ENCODE measurements around the gene TASOR2. TPM values are rescaled to one million over a fixed set of nuclear protein-coding genes. Genes with fewer than 3 reads are reported as not detected.

Gene TASOR2
- total and polyA plus RNA-seq, 2 donors (not counting 1 experiment from before 2014, with no cell fraction given): 12.3 to 68.6 TPM

DNA sequence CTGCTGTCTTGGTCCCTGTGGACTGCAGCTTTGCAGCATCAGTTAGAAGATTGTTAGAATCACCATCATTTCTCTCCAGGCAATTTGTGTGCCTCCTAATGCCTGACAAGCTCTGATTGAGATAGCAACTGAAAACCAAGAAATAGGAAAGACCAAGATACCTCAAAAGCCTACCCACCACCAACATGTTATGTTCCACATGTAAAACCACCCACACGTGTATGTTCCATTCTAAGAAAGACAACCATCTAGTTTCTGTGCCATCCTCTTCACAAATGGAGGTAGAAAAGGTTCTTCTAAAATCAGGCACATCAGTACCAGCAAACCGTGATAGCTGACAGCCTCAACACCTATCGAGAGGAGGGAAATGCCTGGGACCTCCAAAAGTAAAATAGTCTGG, 46.9 kb downstream of the TASOR2 start:
- H3K36me3 ChIP-seq (replicated peaks in 1 of 2; ENCODE audit: control extremely low read depth in 1 of 2, control insufficient read depth in 1 of 2, extremely low read depth in 1 of 2, insufficient read depth in 2 of 2, low read length in 1 of 2): peaks cover 6 to 69% of the 10 kb centered on the region in 2 experiments
- DNase-seq (no peak), ATAC-seq (ENCODE audit: low read depth) (no peak)
- H3K9ac ChIP-seq (ENCODE audit: low read length): no peak overlapping the region
- TF ChIP-seq EZH2 (IDR thresholded peaks at IDR 0.05; ENCODE audit: borderline replicate concordance, insufficient read depth, low read depth, low read length, poor library complexity, severe bottlenecking): no peak
- TF ChIP-seq, protein P1, sequence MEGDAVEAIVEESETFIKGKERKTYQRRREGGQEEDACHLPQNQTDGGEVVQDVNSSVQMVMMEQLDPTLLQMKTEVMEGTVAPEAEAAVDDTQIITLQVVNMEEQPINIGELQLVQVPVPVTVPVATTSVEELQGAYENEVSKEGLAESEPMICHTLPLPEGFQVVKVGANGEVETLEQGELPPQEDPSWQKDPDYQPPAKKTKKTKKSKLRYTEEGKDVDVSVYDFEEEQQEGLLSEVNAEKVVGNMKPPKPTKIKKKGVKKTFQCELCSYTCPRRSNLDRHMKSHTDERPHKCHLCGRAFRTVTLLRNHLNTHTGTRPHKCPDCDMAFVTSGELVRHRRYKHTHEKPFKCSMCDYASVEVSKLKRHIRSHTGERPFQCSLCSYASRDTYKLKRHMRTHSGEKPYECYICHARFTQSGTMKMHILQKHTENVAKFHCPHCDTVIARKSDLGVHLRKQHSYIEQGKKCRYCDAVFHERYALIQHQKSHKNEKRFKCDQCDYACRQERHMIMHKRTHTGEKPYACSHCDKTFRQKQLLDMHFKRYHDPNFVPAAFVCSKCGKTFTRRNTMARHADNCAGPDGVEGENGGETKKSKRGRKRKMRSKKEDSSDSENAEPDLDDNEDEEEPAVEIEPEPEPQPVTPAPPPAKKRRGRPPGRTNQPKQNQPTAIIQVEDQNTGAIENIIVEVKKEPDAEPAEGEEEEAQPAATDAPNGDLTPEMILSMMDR (IDR thresholded peaks at IDR 0.05): no peak
- 80% methylated on average over 2 of the region's 3 CpGs for WGBS (ENCODE audit: insufficient coverage)
- no peak overlapping the region for H3K4me2 ChIP-seq (replicated peaks; ENCODE audit: low read depth, low read length, poor library complexity, severe bottlenecking)
- Mint-ChIP-seq H3K4me1 (no peaks in the 10 kb centered on the region), H3K27ac (no peak overlapping the region), H3K9me3 (ENCODE audit: insufficient read depth) (no peaks in the 10 kb centered on the region), H3K27me3 (no peaks in the 10 kb centered on the region), H3K4me3 (no peak overlapping the region)
- ChIA-PET CTCF (no interaction called here), POLR2A (no interaction called here)
- H3K27ac ChIP-seq (ENCODE audit: low read length in 2 of 2): no peak overlapping the region
- H3K27me3 ChIP-seq (replicated peaks in 1 of 4; ENCODE audit: control extremely low read depth in 1 of 4, control insufficient read depth in 3 of 4, insufficient read depth in 4 of 4, low read length in 3 of 4): no peaks in the 10 kb centered on the region
- H3K4me1 ChIP-seq (ENCODE audit: control insufficient read depth in 2 of 2, insufficient read depth in 2 of 2, low read length in 2 of 2): no peaks in the 10 kb centered on the region
- peaks cover 7% of the 10 kb centered on the region for H3K79me2 ChIP-seq (ENCODE audit: control insufficient read depth, insufficient read depth, low read length)
- no peaks in the 10 kb centered on the region for H4K20me1 ChIP-seq (ENCODE audit: control insufficient read depth, insufficient read depth, low read length, poor library complexity, severe bottlenecking)
- H3K4me3 ChIP-seq (ENCODE audit: control extremely low read depth in 1 of 5, extremely low read depth in 1 of 5, insufficient read depth in 1 of 5, low read depth in 2 of 5, low read length in 4 of 5): no peak overlapping the region
- no peak overlapping the region for H2AFZ ChIP-seq (ENCODE audit: insufficient read depth, low read depth, low read length, poor library complexity, severe bottlenecking)
- H3K9me3 ChIP-seq (ENCODE audit: control extremely low read depth in 1 of 3, control insufficient read depth in 2 of 3, insufficient read depth in 1 of 3, low read length in 2 of 3): no peaks in the 10 kb centered on the region
- intact Hi-C loops (cut with micrococcal nuclease): no loop called here

DNA sequence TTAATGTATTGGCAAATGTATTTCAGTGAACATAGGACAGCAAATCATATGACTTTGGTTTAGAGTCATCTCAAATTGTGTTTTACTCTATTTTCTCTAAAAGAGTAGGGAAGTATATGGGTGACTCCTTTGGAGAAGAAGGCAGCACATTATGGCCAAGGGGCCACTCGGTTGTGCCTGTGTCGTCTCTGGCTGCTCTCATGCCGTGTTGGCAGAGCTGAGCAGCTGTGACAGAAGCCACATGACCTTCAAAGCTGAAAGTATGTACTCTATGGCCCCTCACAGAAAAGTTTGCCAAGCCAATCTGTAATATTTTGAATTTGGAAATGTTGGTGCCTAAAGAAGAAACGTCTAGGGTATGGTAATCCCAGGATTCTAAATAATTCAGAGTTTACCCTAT, 47.5 kb downstream of the TASOR2 start:
- Histone ChIP-seq H3K9ac (ENCODE audit: low read length) (no peak overlapping the region), H3K4me1 (ENCODE audit: control insufficient read depth in 2 of 2, insufficient read depth in 2 of 2, low read length in 2 of 2) (no peaks in the 10 kb centered on the region), H3K27me3 (replicated peaks in 1 of 4; ENCODE audit: control extremely low read depth in 1 of 4, control insufficient read depth in 3 of 4, insufficient read depth in 4 of 4, low read length in 3 of 4) (no peaks in the 10 kb centered on the region), H3K36me3 (replicated peaks in 1 of 2; ENCODE audit: control extremely low read depth in 1 of 2, control insufficient read depth in 1 of 2, extremely low read depth in 1 of 2, insufficient read depth in 2 of 2, low read length in 1 of 2) (peaks cover 2 to 64% of the 10 kb centered on the region in 2 experiments), H4K20me1 (ENCODE audit: control insufficient read depth, insufficient read depth, low read length, poor library complexity, severe bottlenecking) (no peaks in the 10 kb centered on the region), H3K4me3 (ENCODE audit: control extremely low read depth in 1 of 5, extremely low read depth in 1 of 5, insufficient read depth in 1 of 5, low read depth in 2 of 5, low read length in 4 of 5) (no peak overlapping the region), H2AFZ (ENCODE audit: insufficient read depth, low read depth, low read length, poor library complexity, severe bottlenecking) (no peak overlapping the region), H3K27ac (ENCODE audit: low read length in 2 of 2) (no peak overlapping the region), H3K4me2 (replicated peaks; ENCODE audit: low read depth, low read length, poor library complexity, severe bottlenecking) (no peak overlapping the region), H3K79me2 (ENCODE audit: control insufficient read depth, insufficient read depth, low read length) (peaks cover 7% of the 10 kb centered on the region), H3K9me3 (ENCODE audit: control extremely low read depth in 1 of 3, control insufficient read depth in 2 of 3, insufficient read depth in 1 of 3, low read length in 2 of 3) (no peaks in the 10 kb centered on the region)
- DNase-seq (no peak), ATAC-seq (ENCODE audit: low read depth) (no peak)
- WGBS (ENCODE audit: insufficient coverage): 97% methylated on average over 4 of the region's 4 CpGs
- POLR2A ChIA-PET: no interaction called here
- H3K27me3 Mint-ChIP-seq: no peaks in the 10 kb centered on the region
- TF ChIP-seq, protein P1 (IDR thresholded peaks at IDR 0.05): no peak
- TF ChIP-seq EZH2 (IDR thresholded peaks at IDR 0.05; ENCODE audit: borderline replicate concordance, insufficient read depth, low read depth, low read length, poor library complexity, severe bottlenecking): no peak
- H3K4me1 Mint-ChIP-seq: no peaks in the 10 kb centered on the region
- H3K27ac Mint-ChIP-seq: no peak overlapping the region
- no peaks in the 10 kb centered on the region for H3K9me3 Mint-ChIP-seq (ENCODE audit: insufficient read depth)
- H3K4me3 Mint-ChIP-seq: no peak overlapping the region
- CTCF ChIA-PET: no interaction called here
- intact Hi-C loops (cut with micrococcal nuclease): no loop called here

Other genes with a start within 250 kb of the TASOR2 start
- gene CALML5, start 185.3 kb upstream of the TASOR2 start, total RNA-seq: not detected in 2 replicates
- not detected in 2 replicates for gene CALML5, start 185.3 kb upstream of the TASOR2 start, polyA plus RNA-seq
- gene CALML3, start 159.9 kb upstream of the TASOR2 start, total RNA-seq: not detected in 2 replicates
- not detected in 2 replicates for gene CALML3, start 159.9 kb upstream of the TASOR2 start, polyA plus RNA-seq
- gene ASB13, start 18.2 kb upstream of the TASOR2 start, total RNA-seq: 4.4 and 7.1 TPM in 2 replicates
- gene ASB13, start 18.2 kb upstream of the TASOR2 start, polyA plus RNA-seq: 2.5 and 3.1 TPM in 2 replicates
- gene GDI2, start 128.6 kb downstream of the TASOR2 start, total RNA-seq: 187 and 189 TPM in 2 replicates
- gene GDI2, start 128.6 kb downstream of the TASOR2 start, polyA plus RNA-seq: 91.1 and 110 TPM in 2 replicates
- 12.6 and 13.1 TPM in 2 replicates for gene ANKRD16, start 205.1 kb downstream of the TASOR2 start, total RNA-seq
- gene ANKRD16, start 205.1 kb downstream of the TASOR2 start, polyA plus RNA-seq: 6.6 and 10.9 TPM in 2 replicates
- gene FBH1, start 205.4 kb downstream of the TASOR2 start, total RNA-seq: 129 and 138 TPM in 2 replicates
- gene FBH1, start 205.4 kb downstream of the TASOR2 start, polyA plus RNA-seq: 86.4 and 126 TPM in 2 replicates

Measured in B cell (primary cell).